ENCODE results near the gene INAFM1.
"Not testable (repeated sequence)": the region's sequence is repeated elsewhere in the genome, so short reads cannot be mapped to it uniquely, and the experiment has no call there.

Gene INAFM1

DNA sequence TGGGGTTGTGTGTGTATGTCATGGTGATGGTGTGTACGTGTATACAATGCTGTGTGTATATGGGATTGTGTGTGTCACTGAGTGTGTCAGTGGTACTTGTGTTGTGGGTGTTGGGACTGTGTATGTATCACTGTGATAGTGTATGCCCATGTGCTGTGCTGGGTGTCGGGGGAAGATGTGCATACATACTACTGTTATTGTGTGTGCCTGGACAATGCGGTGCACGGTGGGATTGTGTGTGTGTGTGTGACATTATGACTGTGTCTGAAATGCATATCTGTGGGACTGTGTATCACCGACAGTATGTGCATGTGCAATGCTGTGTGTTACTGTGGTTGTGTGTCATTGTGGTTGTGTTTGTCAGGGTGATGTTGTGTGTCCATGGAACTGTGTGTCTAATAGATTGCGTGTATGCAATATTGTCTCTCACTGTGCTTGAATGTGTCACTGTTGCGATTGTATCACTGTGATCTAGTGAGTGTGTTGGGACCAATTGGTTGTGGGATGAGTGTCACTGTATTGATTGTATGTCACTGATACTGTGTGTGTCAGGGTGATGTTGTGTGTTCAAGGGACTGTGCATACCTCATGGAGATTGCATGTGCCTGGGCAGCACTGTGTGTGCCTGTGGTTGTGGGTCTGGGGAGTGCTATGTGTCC, 32.6 kb upstream of the INAFM1 start:
- DNase-seq, result no peak

GRCh38 chr19:47243364-47243775, 31.3 kb upstream of the INAFM1 start:
- no peak for DNase-seq

- peak; percentile 58 to 80 for DNase-seq
Measured at GRCh38 chr19:47243776-47244547, 30.7 kb upstream of the INAFM1 start.

DNA sequence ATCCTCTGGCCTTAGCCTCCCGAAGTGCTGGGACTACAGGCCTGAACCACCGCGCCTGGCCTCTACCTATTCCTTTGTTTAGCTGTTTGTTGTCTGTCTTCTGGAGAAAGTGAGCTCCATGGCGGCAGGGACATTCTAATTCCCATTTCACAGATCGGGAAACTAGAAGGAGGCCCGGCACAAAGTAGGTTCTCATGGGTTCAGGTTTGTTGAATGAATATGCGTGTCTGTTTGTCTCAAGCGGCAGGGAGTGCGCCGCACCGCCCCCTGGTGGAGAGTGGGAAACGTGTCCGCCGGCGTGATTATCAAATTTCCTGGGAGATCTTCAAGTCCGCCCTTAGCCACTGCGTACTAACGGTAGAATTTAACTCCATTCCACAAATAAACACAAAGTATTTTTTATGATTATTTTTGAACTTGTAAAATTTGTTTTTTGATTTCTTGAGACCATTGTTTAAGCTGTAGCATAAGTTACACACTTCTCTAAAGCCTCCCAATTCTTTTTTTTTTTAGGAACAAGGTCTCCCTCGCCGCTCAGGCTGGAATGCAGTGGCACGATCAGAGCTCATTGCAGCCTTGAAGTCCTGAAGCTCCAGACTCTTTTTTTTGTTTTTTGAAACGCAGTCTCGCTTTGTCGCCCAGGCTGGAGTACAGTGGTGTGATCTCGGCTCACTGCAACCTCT, 27.2 kb upstream of the INAFM1 start:
- DNase-seq, result peak in 1 of 2 experiments; percentile 44

- not testable (repeated sequence) for DNase-seq
Measured at GRCh38 chr19:47253016-47253415, 21.7 kb upstream of the INAFM1 start.

- peak; percentile 12 to 74 for DNase-seq
Measured at GRCh38 chr19:47253467-47253881, 21.2 kb upstream of the INAFM1 start.

DNA sequence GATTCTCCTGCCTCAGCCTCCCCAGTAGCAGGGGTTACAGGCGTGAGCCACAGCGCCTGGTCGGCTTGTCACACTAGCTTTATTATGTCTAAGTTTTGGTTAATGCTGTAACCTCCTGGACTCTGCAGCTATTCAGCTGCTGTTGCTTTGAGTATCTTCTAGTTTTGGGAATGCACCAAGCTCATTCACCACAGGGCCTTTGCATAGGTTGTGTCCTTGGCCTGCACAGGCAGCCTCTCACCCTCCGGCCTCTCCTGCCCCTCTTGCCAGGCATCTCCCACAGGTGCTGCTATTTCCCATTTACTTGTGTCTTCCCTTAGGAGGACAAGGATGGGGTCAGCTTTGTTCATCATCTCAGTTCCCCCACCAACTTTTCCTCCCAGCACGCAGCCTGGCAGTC, 20.7 kb upstream of the INAFM1 start:
- DNase-seq, result no peak

DNA sequence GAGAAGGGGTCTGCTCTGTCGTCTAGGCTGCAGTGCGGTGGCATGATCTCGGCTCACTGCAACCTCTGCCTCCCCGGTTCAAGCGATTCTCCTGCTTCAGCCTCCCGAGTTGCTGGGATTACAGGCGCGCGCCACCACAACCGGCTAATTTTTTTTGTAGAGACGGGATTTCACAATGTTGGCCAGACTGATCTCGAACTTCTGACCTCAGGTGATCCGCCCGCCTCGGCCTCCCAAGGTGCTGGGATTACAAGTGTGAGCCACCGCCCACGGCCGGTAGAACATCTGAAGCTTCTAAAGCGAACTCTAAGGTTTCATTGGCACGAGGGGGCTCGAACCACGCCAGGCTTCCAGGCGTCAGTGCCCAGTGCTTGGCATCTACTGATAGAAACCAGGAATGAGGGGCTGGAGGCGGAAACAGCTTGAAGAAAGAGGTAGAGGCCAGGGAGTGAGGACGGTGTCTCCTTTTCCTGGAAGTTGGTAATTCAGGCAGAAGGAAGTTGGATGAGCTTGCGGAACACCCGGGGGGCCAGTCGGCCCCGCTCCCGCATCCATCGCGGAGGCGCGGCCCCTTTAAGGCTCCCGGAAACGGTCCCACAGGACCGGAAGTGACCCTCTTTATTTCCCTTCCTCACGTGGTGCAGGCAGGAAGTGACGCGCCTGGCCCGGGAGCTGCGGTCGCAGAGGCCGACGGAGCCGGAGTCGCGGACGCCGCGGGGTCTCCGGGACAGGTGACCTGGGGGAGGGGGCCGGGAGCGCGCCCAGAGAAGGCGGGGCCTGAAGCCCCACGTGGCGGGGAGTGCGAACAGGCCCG, 18.6 kb upstream of the INAFM1 start, which contains the start of gene CCDC9:
Gene CCDC9, plus strand, starts transcription at position 647 of the 814 bp plus-strand sequence. CDS start 1,876 bp downstream, outside the sequence.
- DNase-seq, result peak; percentile 82 to 87

DNA sequence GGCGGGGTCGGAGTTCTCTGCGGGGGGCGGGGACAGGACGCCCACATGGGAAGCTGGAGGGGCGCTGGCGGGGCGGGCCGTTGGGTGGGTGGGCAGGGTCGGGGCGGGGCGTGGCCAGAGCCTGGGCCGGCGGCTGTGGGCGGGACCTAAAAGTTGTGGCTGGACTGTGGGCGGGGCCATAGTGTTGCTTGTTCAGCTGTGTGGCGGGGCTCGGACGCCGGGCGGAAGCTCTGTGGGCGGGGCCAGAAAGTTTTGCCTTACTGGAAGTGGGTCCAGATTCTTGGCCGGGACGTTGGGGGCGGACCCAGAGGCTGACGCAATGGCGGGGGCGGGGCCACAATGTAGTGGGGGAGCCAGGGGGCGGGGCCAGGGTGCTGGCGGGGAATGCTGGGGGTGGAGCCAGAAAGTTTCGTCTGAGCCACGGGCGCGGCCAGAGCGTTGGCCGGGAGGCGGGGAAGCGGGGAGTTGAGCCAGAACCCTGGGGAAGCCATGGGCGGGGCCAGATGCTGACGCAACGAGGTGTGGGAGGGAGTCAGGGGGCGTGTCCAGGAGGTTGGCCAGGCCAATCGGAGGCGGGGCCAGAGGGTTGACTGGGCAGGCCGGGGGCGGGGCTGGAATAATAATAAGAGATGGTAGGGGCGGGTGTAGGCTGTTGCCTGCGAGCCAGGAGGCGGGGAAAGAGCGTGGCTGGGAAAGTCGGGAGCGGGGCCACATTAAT, 17.8 kb upstream of the INAFM1 start:
- peak; percentile 89 to 98 for DNase-seq

DNA sequence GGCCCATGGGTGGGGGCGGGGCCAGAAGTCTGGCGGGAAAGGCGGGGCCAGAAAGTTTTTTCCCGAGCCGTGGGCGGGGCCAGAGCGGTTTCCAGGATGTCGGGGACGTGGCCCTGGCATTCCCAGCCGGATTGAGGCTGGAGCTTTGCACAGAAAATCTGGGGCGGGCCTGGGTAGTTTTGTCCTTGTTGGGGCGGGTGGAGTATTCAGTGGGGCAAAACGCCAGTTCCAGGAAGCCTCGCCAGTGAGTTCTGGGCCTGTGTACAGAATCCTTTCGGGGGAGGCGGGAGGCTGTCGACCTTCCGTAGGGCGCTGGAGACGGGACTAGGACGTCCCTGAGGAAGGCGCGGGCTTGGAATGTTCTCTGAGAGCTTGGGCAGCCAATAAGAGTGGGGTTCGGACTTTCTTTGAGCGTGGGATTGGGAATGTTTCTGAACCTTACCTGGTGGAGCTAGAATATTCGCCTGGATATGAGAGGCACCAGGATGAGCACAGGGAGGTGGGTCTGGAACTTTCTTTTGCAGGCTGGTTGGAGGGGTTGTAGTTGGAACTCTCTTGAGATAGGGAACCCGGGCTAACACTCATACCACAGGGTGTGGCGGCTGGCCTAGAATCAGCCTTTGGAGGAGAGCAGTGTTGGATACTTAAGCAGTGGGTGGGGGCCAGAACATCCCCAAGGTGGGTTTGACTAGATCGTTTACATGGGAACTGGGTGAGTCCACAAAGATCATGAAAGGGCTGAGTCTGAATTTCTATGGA, 17.1 kb upstream of the INAFM1 start:
- peak in 1 of 2 experiments; percentile 69 for DNase-seq

GRCh38 chr19:47258434-47258833, 16.3 kb upstream of the INAFM1 start:
- DNase-seq, result no peak

DNA sequence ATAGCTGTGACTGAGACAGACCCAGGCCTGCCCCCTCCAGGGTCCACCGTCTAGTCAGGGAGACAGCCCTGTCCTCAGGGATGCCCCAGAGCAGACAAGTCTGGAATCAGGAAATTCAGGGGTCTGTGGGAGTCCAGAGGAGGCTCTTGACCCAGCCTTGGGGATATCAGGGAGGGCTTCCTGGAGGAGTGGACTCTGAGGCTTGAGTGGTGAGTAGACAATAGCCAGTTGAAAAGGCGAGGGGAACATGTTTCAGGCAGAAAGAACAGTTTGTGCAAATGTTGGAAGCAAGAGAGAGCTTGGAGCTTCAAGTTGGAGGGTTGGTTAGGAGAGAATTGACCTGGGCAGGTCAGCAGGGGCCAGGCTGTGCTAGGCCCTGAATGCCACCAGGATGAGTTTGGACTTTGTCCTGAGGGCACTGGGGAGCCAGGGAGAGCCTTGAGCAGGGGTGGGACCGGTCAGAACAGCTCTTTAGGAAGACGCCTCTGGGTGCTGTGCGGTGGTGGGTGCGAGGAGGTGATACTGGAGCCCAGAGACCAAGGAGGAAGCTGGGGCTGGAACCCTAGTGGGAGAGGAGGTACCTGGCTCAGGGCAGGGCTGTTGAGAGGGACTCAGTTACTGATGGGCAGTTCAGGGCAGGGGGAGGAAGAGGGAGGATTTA, 15.7 kb upstream of the INAFM1 start:
- no peak for DNase-seq

- no peak for DNase-seq
Measured at GRCh38 chr19:47260476-47260875, 14.2 kb upstream of the INAFM1 start.

- not testable (repeated sequence) for DNase-seq
Measured at GRCh38 chr19:47261946-47262793, 12.5 kb upstream of the INAFM1 start.

- DNase-seq, result no peak
Measured at GRCh38 chr19:47264629-47265028, 10.1 kb upstream of the INAFM1 start.

DNA sequence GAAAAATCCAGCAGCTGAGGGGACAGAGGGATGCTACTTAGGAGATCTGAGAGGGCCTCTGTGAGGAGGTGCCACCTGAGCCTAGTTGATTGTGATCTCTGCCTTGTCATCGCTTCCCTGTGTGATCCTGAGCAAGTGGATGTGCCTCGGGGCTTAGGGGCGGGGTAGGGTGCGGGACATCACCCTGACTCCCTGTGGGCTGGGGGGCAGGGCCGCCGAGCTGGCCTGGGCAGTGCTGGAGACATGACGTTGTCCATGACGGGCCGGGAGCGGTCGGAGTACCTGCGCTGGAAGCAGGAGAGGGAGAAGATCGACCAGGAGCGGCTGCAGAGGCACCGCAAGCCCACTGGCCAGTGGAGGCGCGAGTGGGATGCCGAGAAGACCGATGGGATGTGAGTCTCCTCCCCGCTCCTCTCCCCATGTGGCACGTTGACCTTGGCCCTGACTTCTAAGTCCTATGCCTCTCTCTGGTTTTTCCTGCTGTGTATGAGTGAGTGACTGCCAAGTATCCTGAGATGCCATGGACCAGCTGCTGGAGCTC, 8.2 kb upstream of the INAFM1 start:
- no peak for DNase-seq

DNA sequence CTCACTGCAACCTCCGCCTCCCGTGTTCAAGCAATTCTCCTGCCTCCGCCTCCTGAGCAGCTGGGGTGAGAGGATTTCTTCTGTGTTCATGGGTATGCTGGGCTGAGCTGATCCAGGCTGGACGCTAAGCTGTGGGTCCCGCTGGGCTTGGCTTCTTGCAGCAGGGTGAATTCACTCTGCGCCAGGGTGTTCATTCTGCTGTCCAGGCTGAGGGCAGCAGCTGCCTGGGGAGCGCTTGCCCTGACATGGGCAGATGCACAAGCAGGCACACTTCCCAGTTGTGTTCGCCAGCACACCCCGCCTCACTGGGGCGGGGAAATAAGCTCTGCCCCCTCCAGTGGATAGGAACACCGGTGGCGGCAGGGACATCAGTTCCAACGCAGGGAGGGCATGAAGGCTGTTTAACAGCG, 7.3 kb upstream of the INAFM1 start:
- DNase-seq, result no peak

GRCh38 chr19:47268028-47268427, 6.7 kb upstream of the INAFM1 start:
- no peak for DNase-seq

DNA sequence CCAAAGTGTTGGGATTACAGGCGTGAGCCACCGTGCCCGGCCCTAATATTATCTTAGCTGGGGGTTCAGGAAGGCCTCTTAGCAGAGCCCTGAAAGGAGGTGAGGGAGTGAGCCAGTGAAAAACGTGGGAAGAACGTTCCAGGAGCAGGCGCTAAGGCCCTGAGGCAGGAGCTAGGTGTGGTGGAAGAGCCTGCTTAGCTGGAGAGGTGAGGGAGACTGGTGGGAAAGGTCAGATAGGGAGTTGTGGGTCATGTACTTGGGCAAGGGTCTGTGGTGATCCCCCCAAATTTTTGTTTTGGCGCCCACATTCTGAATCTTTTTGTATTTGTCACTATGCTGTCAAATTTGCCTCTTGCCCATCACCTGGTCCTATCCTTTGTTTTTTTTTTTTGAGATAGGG, 5.1 kb upstream of the INAFM1 start:
- no peak for DNase-seq

Data from SW 1271 (cell line).